Osteocyte (in vitro differentiated cells): Measurements from ENCODE around the gene TSFM. TPM values are rescaled to one million over a fixed set of nuclear protein-coding genes. Genes with fewer than 3 reads are reported as not detected.

Experiments
- DNase-seq: peaks from one replicate; pipeline ENCODE4 v3.0.0; 2021; ENCODE audit warnings: mixed read lengths; ENCODE audit not compliant: unreplicated experiment; ENCODE audit errors: extremely low spot score
- H3K27ac Mint-ChIP-seq: one replicate; pipeline ENCODE4 v1.8.0; 2021; ENCODE audit warnings: mild to moderate bottlenecking, mixed read lengths; ENCODE audit not compliant: unreplicated experiment
- H3K27me3 Mint-ChIP-seq: one replicate; pipeline ENCODE4 v1.8.0; 2021; ENCODE audit warnings: mixed read lengths; ENCODE audit not compliant: unreplicated experiment
- H3K36me3 Mint-ChIP-seq: one replicate; pipeline ENCODE4 v1.8.0; 2021; ENCODE audit warnings: mixed read lengths; ENCODE audit not compliant: unreplicated experiment
- H3K4me1 Mint-ChIP-seq: one replicate; pipeline ENCODE4 v1.8.0; 2021; ENCODE audit warnings: mixed read lengths; ENCODE audit not compliant: unreplicated experiment
- H3K4me3 Mint-ChIP-seq: one replicate; pipeline ENCODE4 v1.8.0; 2021; ENCODE audit warnings: mild to moderate bottlenecking, moderate library complexity, mixed read lengths; ENCODE audit not compliant: unreplicated experiment
- H3K9me3 Mint-ChIP-seq: one replicate; pipeline ENCODE4 v1.8.0; 2021; ENCODE audit warnings: mixed read lengths; ENCODE audit not compliant: unreplicated experiment
- total RNA-seq: library from RNA; stranded (reverse); gene quantifications from 2 replicates; pipeline ENCODE4 v1.2.1, GENCODE V29; 2021
- TF ChIP-seq, protein P1 (sequence below): fragments of 200-600 bp; sonication (generic); IDR thresholded peaks from 2 replicates; pipeline ENCODE4 v1.5.0; 2021; ENCODE audit warnings: antibody characterized with exemption, mild to moderate bottlenecking, moderate library complexity

TSFM gene
- total RNA-seq, 1 donor from 2014 or later, result 28.5 TPM

DNA sequence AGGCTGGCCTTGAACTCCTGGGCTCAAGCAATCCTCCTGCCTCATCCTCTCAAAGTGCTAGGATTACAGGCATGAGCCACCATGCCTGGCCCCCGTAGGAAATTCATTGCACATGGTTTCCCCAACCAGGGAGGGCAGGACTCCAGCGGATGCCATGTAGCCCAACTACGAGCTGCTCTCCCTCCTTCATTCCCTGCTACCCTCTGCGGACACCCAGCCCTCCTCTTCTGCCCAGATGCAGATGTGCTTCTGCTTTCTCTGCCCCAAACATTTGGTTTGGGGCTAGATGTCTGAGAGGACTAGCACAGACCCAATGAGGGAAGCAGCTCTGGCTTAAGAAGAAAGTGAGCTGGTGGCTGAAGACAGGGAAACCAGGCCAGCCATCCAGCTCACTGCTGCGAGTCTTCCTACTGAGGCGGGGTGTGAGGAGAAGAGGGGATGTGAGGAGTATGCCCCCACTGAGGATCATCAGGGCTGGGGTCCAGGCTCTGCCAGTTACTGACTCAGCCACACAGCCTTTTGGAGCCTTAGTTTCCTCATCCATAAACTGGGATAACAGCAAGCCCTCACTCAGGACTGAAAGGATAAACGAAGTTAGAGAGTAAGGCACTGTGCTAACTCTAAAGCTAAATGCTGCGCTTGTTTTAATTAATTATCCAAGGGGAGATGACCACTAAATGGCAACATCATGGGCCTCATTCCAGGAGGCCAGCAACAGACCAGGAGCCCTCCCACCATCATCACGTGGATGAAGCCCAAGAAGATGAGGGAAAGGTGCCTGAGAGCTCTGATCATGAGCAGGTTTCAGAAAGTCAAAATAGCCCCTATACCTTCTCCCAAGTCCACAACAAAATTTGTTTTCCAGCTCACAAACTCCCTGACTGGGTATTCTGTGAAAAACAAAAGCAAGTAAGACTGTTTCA, 53.0 kb downstream of the TSFM start:
- TF ChIP-seq, protein P1, sequence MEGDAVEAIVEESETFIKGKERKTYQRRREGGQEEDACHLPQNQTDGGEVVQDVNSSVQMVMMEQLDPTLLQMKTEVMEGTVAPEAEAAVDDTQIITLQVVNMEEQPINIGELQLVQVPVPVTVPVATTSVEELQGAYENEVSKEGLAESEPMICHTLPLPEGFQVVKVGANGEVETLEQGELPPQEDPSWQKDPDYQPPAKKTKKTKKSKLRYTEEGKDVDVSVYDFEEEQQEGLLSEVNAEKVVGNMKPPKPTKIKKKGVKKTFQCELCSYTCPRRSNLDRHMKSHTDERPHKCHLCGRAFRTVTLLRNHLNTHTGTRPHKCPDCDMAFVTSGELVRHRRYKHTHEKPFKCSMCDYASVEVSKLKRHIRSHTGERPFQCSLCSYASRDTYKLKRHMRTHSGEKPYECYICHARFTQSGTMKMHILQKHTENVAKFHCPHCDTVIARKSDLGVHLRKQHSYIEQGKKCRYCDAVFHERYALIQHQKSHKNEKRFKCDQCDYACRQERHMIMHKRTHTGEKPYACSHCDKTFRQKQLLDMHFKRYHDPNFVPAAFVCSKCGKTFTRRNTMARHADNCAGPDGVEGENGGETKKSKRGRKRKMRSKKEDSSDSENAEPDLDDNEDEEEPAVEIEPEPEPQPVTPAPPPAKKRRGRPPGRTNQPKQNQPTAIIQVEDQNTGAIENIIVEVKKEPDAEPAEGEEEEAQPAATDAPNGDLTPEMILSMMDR, result no peak
- peak overlapping the region; percentile 18 for H3K4me3 Mint-ChIP-seq

DNA sequence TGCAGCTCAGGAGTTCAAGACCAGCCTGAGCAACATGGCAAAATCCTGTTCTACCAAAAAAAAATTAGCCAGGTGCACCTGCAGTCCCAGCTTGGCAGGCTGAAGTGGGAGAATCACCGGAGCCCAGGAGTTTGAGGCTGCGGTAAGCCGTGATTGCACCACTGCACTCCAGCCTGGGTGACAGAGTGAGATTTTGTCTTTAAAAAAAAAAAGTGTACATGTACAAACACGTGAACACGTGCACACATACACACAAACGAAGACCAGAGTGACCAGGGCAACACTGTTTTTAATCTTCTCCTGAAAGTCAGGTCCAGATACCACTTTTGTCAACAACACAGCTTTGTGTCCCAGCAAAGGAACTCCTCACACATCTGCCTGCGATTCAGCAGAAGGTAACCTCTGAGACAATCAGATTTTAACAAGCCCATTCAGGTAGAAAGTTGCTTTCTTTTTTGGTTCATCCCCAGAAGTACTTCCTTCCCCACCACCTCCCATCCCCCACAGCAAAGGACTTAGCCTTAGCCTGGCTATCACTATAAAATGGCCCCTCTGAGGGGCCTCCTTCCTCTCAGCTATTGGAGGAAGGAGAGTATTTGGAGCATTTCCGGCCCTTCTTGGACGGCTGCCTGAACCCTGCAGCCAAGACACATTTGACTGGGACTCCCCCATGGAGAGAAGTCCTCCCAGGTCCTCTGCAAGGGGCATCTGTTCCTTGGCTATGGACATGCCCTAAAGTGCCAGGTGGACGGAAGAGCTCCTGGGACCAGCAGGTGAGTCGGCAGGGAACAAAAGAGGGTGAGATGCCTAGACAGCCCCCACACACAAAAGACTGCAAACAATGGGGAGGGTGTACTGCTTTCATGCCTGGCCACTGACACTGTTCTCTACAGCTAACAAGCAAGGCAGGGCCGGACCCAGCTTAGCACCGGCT, 54.1 kb downstream of the TSFM start:
- H3K36me3 Mint-ChIP-seq, result no peaks in the 10 kb centered on the region
- no peaks in the 10 kb centered on the region for H3K27me3 Mint-ChIP-seq
- peak overlapping the region; percentile 87 for H3K27ac Mint-ChIP-seq
- DNase-seq, result peak; percentile 86
- no peaks in the 10 kb centered on the region for H3K9me3 Mint-ChIP-seq
- peaks cover 95% of the 10 kb centered on the region for H3K4me1 Mint-ChIP-seq
- TF ChIP-seq, protein P1, result no peak
- H3K4me3 Mint-ChIP-seq, result peak overlapping the region; percentile 57

More for the DNA sequence above, 53.0 kb downstream of the TSFM start:
- Mint-ChIP-seq H3K36me3 (no peaks in the 10 kb centered on the region), H3K4me1 (peaks cover 91% of the 10 kb centered on the region), H3K9me3 (no peaks in the 10 kb centered on the region), H3K27me3 (no peaks in the 10 kb centered on the region), H3K27ac (peak overlapping the region; percentile 87)
- no peak for DNase-seq

DNA sequence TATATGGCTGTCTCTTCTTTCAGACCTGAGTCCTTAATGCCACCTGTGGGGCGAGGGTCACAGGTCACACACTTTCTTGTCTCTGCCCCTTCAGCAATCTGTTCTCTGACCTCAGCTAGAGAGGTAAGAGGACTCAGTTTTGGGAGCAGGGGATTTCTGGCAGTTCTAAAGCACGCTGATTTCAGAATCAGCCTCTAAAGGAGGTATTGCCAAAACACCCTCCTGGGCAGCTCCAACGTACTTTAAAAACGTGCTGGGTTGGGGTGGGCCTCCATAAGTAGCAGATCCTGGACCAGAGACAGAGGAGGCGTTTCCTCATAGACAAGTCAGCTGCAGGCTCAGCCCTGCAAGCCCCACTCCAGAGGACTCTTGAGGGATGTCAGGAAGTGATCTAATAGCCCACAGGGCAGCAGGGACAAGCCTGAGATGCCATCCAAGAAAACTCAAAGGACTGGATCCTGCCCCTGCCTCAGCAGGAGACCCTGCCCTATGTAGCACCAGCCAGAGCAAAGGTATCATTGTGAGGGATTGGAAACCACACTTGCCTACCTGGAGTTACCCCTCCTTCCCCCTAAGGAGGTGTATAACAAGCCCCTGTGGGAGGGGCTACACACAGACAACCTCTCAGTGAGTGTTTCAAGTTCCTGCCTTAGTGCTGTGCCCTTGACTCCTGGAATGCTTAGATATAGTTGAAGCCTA, 55.4 kb downstream of the TSFM start:
- Mint-ChIP-seq H3K27ac (peak overlapping the region; percentile 81), H3K9me3 (no peaks in the 10 kb centered on the region), H3K4me3 (peak overlapping the region; percentile 46), H3K4me1 (peaks cover 96% of the 10 kb centered on the region), H3K27me3 (no peaks in the 10 kb centered on the region), H3K36me3 (peaks cover 2% of the 10 kb centered on the region)
- no peak for DNase-seq
- TF ChIP-seq, protein P1, result no peak

DNA sequence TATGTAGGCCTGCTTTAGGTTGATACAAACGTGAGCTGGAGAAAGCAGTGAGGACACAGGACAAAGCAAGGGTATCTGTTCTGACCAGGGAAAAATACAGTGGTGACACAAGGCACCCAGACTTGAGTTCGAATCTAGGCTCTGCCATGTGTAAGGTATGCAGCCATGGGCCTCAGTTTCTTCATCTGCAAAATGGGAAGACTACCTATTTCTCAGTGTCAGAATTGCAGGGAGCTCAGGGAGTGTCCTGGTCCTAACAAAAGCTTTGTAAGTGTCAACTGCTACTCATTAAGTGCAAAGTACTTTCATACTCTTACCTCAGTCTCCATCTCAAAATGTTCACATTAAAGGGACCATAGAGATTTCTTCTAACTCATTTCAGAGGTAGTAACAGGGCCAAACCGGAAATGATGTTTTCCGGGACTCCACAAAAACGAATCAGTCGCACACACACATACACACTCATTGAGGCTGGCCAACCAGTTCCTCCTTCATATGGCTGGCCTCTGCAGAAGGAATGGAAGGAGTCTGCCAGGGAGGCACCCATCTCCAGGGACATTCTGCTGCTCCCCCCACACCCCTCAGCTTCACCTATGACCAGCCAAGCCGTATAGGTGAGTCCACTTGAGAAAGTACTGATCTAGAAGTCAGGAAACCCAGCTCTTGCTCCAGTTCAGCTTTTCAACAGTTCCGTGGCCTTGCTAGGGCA, 56.2 kb downstream of the TSFM start:
- H3K36me3 Mint-ChIP-seq, result peaks cover 2% of the 10 kb centered on the region
- no peaks in the 10 kb centered on the region for H3K9me3 Mint-ChIP-seq
- TF ChIP-seq, protein P1, result no peak
- H3K27me3 Mint-ChIP-seq, result no peaks in the 10 kb centered on the region
- peak overlapping the region; percentile 81 for H3K27ac Mint-ChIP-seq
- no peak overlapping the region for H3K4me3 Mint-ChIP-seq
- peaks cover 97% of the 10 kb centered on the region for H3K4me1 Mint-ChIP-seq
- DNase-seq, result no peak
